HCT116 (cell line): Measurements from ENCODE around the gene RNF182.

ENCODE experiments used
- CTCF ChIP-seq, 3 experiments: fragments of 200-600 bp in 1 of 3; sonication (generic) in 1 of 3; IDR thresholded peaks in 2 of 3; conservative IDR thresholded peaks in 1 of 3; 2 replicates each; pipeline ENCODE4 v1.5.1; 2012 to 2017; ENCODE audit warnings: low read depth in 2 of 3, low read length in 2 of 3, antibody characterized with exemption in 1 of 3, borderline replicate concordance in 1 of 3, control low read depth in 1 of 3, mild to moderate bottlenecking in 1 of 3, mixed read lengths in 1 of 3, mixed run types in 1 of 3, moderate library complexity in 1 of 3; ENCODE audit not compliant: insufficient read depth in 1 of 3
- EZH2 ChIP-seq: fragments of 200-600 bp; sonication (generic); IDR thresholded peaks from 2 replicates; pipeline ENCODE4 v1.6.1; 2017; ENCODE audit warnings: antibody characterized with exemption, mixed run types
- EZH2phosphoT487 ChIP-seq: fragments of 200-600 bp; IDR thresholded peaks from 2 replicates; pipeline ENCODE4 v1.6.1; 2018; ENCODE audit warnings: antibody characterized with exemption, borderline replicate concordance
- JUND ChIP-seq: IDR thresholded peaks from 2 replicates; pipeline ENCODE4 v1.6.1; 2012
- POLR2A ChIP-seq: IDR thresholded peaks from 2 replicates; pipeline ENCODE4 v1.7.0; 2011; ENCODE audit warnings: borderline replicate concordance; ENCODE audit not compliant: insufficient read depth, insufficient read length; ENCODE audit errors: extremely low read depth
- POLR2AphosphoS5 ChIP-seq: IDR thresholded peaks from 2 replicates; pipeline ENCODE4 v1.6.1; 2011; ENCODE audit warnings: mild to moderate bottlenecking, low read depth, low read length, moderate library complexity
- RAD21 ChIP-seq: IDR thresholded peaks from 2 replicates; pipeline ENCODE4 v1.6.1; 2012; ENCODE audit warnings: low read depth, mild to moderate bottlenecking
- SRF ChIP-seq: IDR thresholded peaks from 2 replicates; pipeline ENCODE4 v1.6.1; 2012; ENCODE audit warnings: low read depth
- YY1 ChIP-seq: IDR thresholded peaks from 2 replicates; pipeline ENCODE4 v1.6.1; 2011; ENCODE audit warnings: low read length, low read depth, moderate library complexity, mild to moderate bottlenecking; ENCODE audit not compliant: insufficient replicate concordance; ENCODE audit errors: extremely low read depth
- TF ChIP-seq, protein P1 (sequence below): IDR thresholded peaks from 2 replicates; pipeline ENCODE4 v1.6.1; 2012

DNA sequence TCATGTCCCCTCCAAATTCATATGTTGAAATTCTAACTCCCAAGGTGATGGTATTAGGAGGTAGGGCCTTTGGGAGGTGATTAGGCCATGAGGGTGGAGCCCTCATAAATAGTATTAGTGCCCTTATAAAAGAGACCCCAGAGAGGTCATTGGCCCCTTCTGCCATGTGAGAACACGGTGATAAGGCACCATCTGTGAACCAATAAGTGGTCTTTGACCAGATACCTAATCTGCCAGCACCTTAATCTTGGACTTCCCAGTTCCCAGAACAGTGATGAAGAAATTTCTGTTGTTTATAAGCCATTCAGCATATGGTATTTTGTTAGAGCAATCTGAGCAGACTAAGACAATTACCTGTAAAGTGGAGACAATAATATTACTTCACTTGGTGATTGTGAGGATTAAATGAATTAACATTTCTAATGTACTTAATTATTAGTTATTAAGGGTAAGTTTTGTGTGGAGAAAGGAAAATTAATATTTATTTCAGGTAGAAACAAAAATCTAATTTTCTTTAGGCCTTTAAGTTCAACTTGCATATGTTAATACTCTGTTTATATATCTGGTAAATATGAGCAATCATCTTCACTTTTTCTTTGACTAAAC, 7.1 kb downstream of the RNF182 start:
- TF ChIP-seq CTCF (IDR thresholded peaks at IDR 0.05 in 2 of 3, conservative IDR thresholded peaks at IDR 0.05 in 1 of 3; ENCODE audit: borderline replicate concordance in 1 of 3, insufficient read depth in 1 of 3, low read depth in 2 of 3, low read length in 2 of 3) (no peak), POLR2A (no peak), SRF (no peak), POLR2AphosphoS5 (no peak), EZH2 (no peak), JUND (no peak), YY1 (no peak), RAD21 (no peak), EZH2phosphoT487 (no peak)
- TF ChIP-seq, protein P1, sequence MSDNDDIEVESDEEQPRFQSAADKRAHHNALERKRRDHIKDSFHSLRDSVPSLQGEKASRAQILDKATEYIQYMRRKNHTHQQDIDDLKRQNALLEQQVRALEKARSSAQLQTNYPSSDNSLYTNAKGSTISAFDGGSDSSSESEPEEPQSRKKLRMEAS: no peak
